ENCODE data around the gene ASCL5. TPM values are rescaled to one million over a fixed set of nuclear protein-coding genes. Genes with fewer than 3 reads are reported as not detected.
A peak's percentile ranks its signal among the peaks of the same experiment; 100 is the strongest.

Gene ASCL5
- total and polyA plus RNA-seq, 9 of the 15 experiments (the other 6 are each of a cell fraction or from before 2014, with no cell fraction given), result 0.09 TPM; not detected in 8

- TF ChIP-seq ZNF212 (CRISPR knock-in tag; IDR thresholded peaks at IDR 0.05), result no peak
- no peak for TF ChIP-seq ASH1L (IDR thresholded peaks at IDR 0.05; ENCODE audit: borderline replicate concordance, low read depth, partially characterized antibody)
- no peak for TF ChIP-seq ZNF436 (CRISPR knock-in tag; IDR thresholded peaks at IDR 0.05)
- TF ChIP-seq, protein P1, sequence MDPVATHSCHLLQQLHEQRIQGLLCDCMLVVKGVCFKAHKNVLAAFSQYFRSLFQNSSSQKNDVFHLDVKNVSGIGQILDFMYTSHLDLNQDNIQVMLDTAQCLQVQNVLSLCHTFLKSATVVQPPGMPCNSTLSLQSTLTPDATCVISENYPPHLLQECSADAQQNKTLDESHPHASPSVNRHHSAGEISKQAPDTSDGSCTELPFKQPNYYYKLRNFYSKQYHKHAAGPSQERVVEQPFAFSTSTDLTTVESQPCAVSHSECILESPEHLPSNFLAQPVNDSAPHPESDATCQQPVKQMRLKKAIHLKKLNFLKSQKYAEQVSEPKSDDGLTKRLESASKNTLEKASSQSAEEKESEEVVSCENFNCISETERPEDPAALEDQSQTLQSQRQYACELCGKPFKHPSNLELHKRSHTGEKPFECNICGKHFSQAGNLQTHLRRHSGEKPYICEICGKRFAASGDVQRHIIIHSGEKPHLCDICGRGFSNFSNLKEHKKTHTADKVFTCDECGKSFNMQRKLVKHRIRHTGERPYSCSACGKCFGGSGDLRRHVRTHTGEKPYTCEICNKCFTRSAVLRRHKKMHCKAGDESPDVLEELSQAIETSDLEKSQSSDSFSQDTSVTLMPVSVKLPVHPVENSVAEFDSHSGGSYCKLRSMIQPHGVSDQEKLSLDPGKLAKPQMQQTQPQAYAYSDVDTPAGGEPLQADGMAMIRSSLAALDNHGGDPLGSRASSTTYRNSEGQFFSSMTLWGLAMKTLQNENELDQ (CRISPR knock-in tag; IDR thresholded peaks at IDR 0.05; ENCODE audit: borderline replicate concordance), result no peak
- no peak for TF ChIP-seq NR0B1 (IDR thresholded peaks at IDR 0.05; ENCODE audit: partially characterized antibody)
- TF ChIP-seq RCOR1 (IDR thresholded peaks at IDR 0.05; ENCODE audit: borderline replicate concordance in 1 of 2, low read depth in 2 of 2, low read length in 2 of 2), result peak in 1 of 2 experiments; percentile 97; a peak in 3 of 4 replicates
- no peak for TF ChIP-seq RBFOX2 (IDR thresholded peaks at IDR 0.05; ENCODE audit: low read depth, low read length)
- no peak for TF ChIP-seq ZNF174 (CRISPR knock-in tag; IDR thresholded peaks at IDR 0.05)
- TF ChIP-seq ZNF12 (CRISPR knock-in tag; IDR thresholded peaks at IDR 0.05), result peak; percentile 63; the same call in 1 of the 2 replicates
- TF ChIP-seq SMARCA5 (IDR thresholded peaks at IDR 0.05), result peak; percentile 53; the same call in 1 of the 2 replicates
- TF ChIP-seq, protein P2, sequence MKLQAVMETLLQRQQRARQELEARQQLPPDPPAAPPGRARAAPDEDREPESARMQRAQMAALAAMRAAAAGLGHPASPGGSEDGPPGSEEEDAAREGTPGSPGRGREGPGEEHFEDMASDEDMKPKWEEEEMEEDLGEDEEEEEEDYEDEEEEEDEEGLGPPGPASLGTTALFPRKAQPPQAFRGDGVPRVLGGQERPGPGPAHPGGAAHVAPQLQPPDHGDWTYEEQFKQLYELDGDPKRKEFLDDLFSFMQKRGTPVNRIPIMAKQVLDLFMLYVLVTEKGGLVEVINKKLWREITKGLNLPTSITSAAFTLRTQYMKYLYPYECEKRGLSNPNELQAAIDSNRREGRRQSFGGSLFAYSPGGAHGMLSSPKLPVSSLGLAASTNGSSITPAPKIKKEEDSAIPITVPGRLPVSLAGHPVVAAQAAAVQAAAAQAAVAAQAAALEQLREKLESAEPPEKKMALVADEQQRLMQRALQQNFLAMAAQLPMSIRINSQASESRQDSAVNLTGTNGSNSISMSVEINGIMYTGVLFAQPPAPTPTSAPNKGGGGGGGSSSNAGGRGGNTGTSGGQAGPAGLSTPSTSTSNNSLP (IDR thresholded peaks at IDR 0.05; ENCODE audit: borderline replicate concordance, low read depth, low read length), result no peak
- TF ChIP-seq PKNOX1 (IDR thresholded peaks at IDR 0.05), result peak; percentile 89
- TF ChIP-seq ZNF146 (CRISPR knock-in tag; IDR thresholded peaks at IDR 0.05; ENCODE audit: unreplicated experiment), result no peak
- no peak for TF ChIP-seq ZNF551 (CRISPR knock-in tag; IDR thresholded peaks at IDR 0.05)
- TF ChIP-seq, protein P3, sequence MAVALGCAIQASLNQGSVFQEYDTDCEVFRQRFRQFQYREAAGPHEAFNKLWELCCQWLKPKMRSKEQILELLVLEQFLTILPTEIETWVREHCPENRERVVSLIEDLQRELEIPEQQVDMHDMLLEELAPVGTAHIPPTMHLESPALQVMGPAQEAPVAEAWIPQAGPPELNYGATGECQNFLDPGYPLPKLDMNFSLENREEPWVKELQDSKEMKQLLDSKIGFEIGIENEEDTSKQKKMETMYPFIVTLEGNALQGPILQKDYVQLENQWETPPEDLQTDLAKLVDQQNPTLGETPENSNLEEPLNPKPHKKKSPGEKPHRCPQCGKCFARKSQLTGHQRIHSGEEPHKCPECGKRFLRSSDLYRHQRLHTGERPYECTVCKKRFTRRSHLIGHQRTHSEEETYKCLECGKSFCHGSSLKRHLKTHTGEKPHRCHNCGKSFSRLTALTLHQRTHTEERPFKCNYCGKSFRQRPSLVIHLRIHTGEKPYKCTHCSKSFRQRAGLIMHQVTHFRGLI (CRISPR knock-in tag; IDR thresholded peaks at IDR 0.05), result peak; percentile 73
- TF ChIP-seq ZFPM2 (CRISPR knock-in tag; IDR thresholded peaks at IDR 0.05), result no peak
- TF ChIP-seq IRF1 (CRISPR knock-in tag; IDR thresholded peaks at IDR 0.05; ENCODE audit: borderline replicate concordance), result no peak
- TF ChIP-seq MEF2D (tag; conservative IDR thresholded peaks at IDR 0.05; ENCODE audit: low read depth), result peak; percentile 63; the same call in 1 of the 2 replicates
- TF ChIP-seq CAMTA2 (CRISPR knock-in tag; conservative IDR thresholded peaks at IDR 0.05), result no peak
- TF ChIP-seq CEBPB (tag; IDR thresholded peaks at IDR 0.05), result peak; percentile 95
Observed at GRCh38 chr1:201170533-201171062, 43.6 kb upstream of the ASCL5 start (continued).

All from K562 (cell line).